Measurements from ENCODE around the gene ANKRD12. TPM values are rescaled to one million over a fixed set of nuclear protein-coding genes. Genes with fewer than 3 reads are reported as not detected.
A peak's percentile ranks its signal among the peaks of the same experiment; 100 is the strongest.

ANKRD12 gene
- total and polyA plus RNA-seq, 4 donors, result 2.7 to 59.7 (median 17.3) TPM

GRCh38 chr18:9100796-9101195 lies 35.8 kb upstream of the ANKRD12 start (continued):
- TF ChIP-seq, protein P1, sequence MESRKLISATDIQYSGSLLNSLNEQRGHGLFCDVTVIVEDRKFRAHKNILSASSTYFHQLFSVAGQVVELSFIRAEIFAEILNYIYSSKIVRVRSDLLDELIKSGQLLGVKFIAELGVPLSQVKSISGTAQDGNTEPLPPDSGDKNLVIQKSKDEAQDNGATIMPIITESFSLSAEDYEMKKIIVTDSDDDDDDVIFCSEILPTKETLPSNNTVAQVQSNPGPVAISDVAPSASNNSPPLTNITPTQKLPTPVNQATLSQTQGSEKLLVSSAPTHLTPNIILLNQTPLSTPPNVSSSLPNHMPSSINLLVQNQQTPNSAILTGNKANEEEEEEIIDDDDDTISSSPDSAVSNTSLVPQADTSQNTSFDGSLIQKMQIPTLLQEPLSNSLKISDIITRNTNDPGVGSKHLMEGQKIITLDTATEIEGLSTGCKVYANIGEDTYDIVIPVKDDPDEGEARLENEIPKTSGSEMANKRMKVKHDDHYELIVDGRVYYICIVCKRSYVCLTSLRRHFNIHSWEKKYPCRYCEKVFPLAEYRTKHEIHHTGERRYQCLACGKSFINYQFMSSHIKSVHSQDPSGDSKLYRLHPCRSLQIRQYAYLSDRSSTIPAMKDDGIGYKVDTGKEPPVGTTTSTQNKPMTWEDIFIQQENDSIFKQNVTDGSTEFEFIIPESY (IDR thresholded peaks at IDR 0.05), result no peak

GRCh38 chr18:9101730-9102507 lies 34.7 kb upstream of the ANKRD12 start:
- H3K4me3 ChIP-seq (ENCODE audit: low read depth in 1 of 3, low read length in 3 of 3), result peak overlapping the region; percentile 61 to 92 (median 81)
- H3K36me3 ChIP-seq (ENCODE audit: control insufficient read depth in 4 of 4, insufficient read depth in 3 of 4, low read depth in 1 of 4, low read length in 3 of 4), result no peaks in the 10 kb centered on the region
- H3K4me1 ChIP-seq (ENCODE audit: control insufficient read depth in 4 of 4, insufficient read depth in 4 of 4, low read length in 3 of 4), result peaks cover 6 to 32% (median 19%) of the 10 kb centered on the region in 4 donors
- WGBS, result under 1% methylated on average over 17 of the region's 17 CpGs
- no peak for DNase-seq (ENCODE audit: low spot score)
- H3K27me3 ChIP-seq (ENCODE audit: control insufficient read depth in 4 of 4, insufficient read depth in 4 of 4, low read length in 3 of 4), result no peaks in the 10 kb centered on the region
- peak overlapping the region; percentile 93 to 100 for H3K9ac ChIP-seq (ENCODE audit: low read depth in 1 of 2, low read length in 2 of 2)
- peak overlapping the region; percentile 94 to 99 for H3K27ac ChIP-seq (ENCODE audit: low read depth in 1 of 2, low read length in 2 of 2)
- H3K9me3 ChIP-seq (ENCODE audit: control insufficient read depth in 4 of 4, low read length in 3 of 4), result no peaks in the 10 kb centered on the region
- TF ChIP-seq, protein P2, sequence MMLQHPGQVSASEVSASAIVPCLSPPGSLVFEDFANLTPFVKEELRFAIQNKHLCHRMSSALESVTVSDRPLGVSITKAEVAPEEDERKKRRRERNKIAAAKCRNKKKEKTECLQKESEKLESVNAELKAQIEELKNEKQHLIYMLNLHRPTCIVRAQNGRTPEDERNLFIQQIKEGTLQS (IDR thresholded peaks at IDR 0.05), result no peak
- no peak for TF ChIP-seq NR2F2 (IDR thresholded peaks at IDR 0.05)
- no peak for TF ChIP-seq YY1 (IDR thresholded peaks at IDR 0.05)
- TF ChIP-seq REST (IDR thresholded peaks at IDR 0.05), result peak; percentile 22
- TF ChIP-seq HNF4A (conservative IDR thresholded peaks at IDR 0.05), result peak in 1 of 2 donors; percentile 6
- peak; percentile 87 to 88 for TF ChIP-seq GABPA (IDR thresholded peaks at IDR 0.05 in 1 of 2, conservative IDR thresholded peaks at IDR 0.05 in 1 of 2)
- TF ChIP-seq FOXA1 (IDR thresholded peaks at IDR 0.05), result no peak
- TF ChIP-seq JUND (IDR thresholded peaks at IDR 0.05), result no peak
- no peak for TF ChIP-seq RAD21 (IDR thresholded peaks at IDR 0.05)
- TF ChIP-seq EGR1 (IDR thresholded peaks at IDR 0.05; ENCODE audit: low read depth in 2 of 2), result no peak
- TF ChIP-seq SP1 (IDR thresholded peaks at IDR 0.05), result no peak
- peak; percentile 42 for TF ChIP-seq FOXA2 (IDR thresholded peaks at IDR 0.05)
- TF ChIP-seq TAF1 (conservative IDR thresholded peaks at IDR 0.05), result no peak
- TF ChIP-seq, protein P1 (IDR thresholded peaks at IDR 0.05), result peak; percentile 50
- TF ChIP-seq, protein P3, sequence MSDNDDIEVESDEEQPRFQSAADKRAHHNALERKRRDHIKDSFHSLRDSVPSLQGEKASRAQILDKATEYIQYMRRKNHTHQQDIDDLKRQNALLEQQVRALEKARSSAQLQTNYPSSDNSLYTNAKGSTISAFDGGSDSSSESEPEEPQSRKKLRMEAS (IDR thresholded peaks at IDR 0.05), result no peak
- TF ChIP-seq HNF4G (IDR thresholded peaks at IDR 0.05), result no peak
- TF ChIP-seq CTCF (IDR thresholded peaks at IDR 0.05; ENCODE audit: low read depth, low read length, missing input control), result no peak
- no peak for TF ChIP-seq RXRA (IDR thresholded peaks at IDR 0.05)

Data from liver (tissue), 9 donors.